H1 (cell line): ENCODE measurements around the gene DTX3. TPM values are rescaled to one million over a fixed set of nuclear protein-coding genes. Genes with fewer than 3 reads are reported as not detected.

ENCODE experiments used
- ASH2L ChIP-seq: fragments of 200-600, 300-600 bp; sonication (generic); IDR thresholded peaks from one replicate; pipeline ENCODE4 v1.7.1; 2017; ENCODE audit warnings: low read length
- CHD2 ChIP-seq: IDR thresholded peaks from 2 replicates; pipeline ENCODE4 v1.6.1; 2012; ENCODE audit warnings: low read length, improper control_type of control experiment
- EZH2 ChIP-seq: fragments of 200-600 bp; sonication (generic); IDR thresholded peaks from 2 replicates; pipeline ENCODE4 v1.7.1; 2012; ENCODE audit warnings: low read depth, mild to moderate bottlenecking, moderate library complexity, low read length, inconsistent platforms; ENCODE audit not compliant: severe bottlenecking
- GTF2F1 ChIP-seq: IDR thresholded peaks from 2 replicates; pipeline ENCODE4 v1.6.1; 2012; ENCODE audit warnings: low read depth, low read length, improper control_type of control experiment, borderline replicate concordance
- KDM4A ChIP-seq: IDR thresholded peaks from one replicate; pipeline ENCODE4 v1.7.1; 2012; ENCODE audit warnings: low read depth, mild to moderate bottlenecking, moderate library complexity, low read length, inconsistent platforms; ENCODE audit not compliant: severe bottlenecking
- MAX ChIP-seq: IDR thresholded peaks from 2 replicates; pipeline ENCODE4 v1.6.1; 2012; ENCODE audit warnings: inconsistent platforms
- NRF1 ChIP-seq: IDR thresholded peaks from 2 replicates; pipeline ENCODE4 v1.6.1; 2011; ENCODE audit warnings: mild to moderate bottlenecking, low read depth, low read length, improper control_type of control experiment
- PHF8 ChIP-seq: fragments of 200-600 bp; sonication (generic); conservative IDR thresholded peaks from 2 replicates; pipeline ENCODE4 v1.7.1; 2012; ENCODE audit warnings: low read depth, mild to moderate bottlenecking, inconsistent platforms, low read length, moderate library complexity
- POLR2A ChIP-seq, 2 experiments: IDR thresholded peaks; 1 replicate in 1 of 2; 2 replicates in 1 of 2; pipeline ENCODE4 v1.6.1; 2011; ENCODE audit warnings: low read depth in 2 of 2, low read length in 2 of 2, mild to moderate bottlenecking in 2 of 2; ENCODE audit errors: control extremely low read depth in 1 of 2
- RAD21 ChIP-seq, 2 experiments: IDR thresholded peaks in 1 of 2; conservative IDR thresholded peaks in 1 of 2; 2 replicates each; pipeline ENCODE4 v1.6.1; 2011; ENCODE audit warnings: low read depth in 2 of 2, low read length in 2 of 2, improper control_type of control experiment in 1 of 2, inconsistent platforms in 1 of 2, mild to moderate bottlenecking in 1 of 2, moderate library complexity in 1 of 2
- RBBP5 ChIP-seq: IDR thresholded peaks from 2 replicates; pipeline ENCODE4 v1.7.1; 2012; ENCODE audit warnings: low read depth, mild to moderate bottlenecking, inconsistent platforms, low read length, moderate library complexity, borderline replicate concordance
- RFX5 ChIP-seq: IDR thresholded peaks from 2 replicates; pipeline ENCODE4 v1.6.1; 2011; ENCODE audit warnings: low read depth, low read length, improper control_type of control experiment, borderline replicate concordance
- SIN3A ChIP-seq, 2 experiments: IDR thresholded peaks in 1 of 2; conservative IDR thresholded peaks in 1 of 2; 2 replicates each; pipeline ENCODE4 v1.6.1; 2011 to 2012; ENCODE audit warnings: low read length in 2 of 2, improper control_type of control experiment in 1 of 2, low read depth in 1 of 2, mild to moderate bottlenecking in 1 of 2
- SP1 ChIP-seq: IDR thresholded peaks from 2 replicates; pipeline ENCODE4 v1.6.1; 2011; ENCODE audit warnings: low read depth, low read length
- SP2 ChIP-seq: IDR thresholded peaks from 2 replicates; pipeline ENCODE4 v1.6.1; 2012; ENCODE audit warnings: mild to moderate bottlenecking, low read length, inconsistent platforms
- SP4 ChIP-seq: IDR thresholded peaks from 2 replicates; pipeline ENCODE4 v1.6.1; 2012; ENCODE audit warnings: low read length, inconsistent platforms
- SRF ChIP-seq: IDR thresholded peaks from 2 replicates; pipeline ENCODE4 v1.6.1; 2011; ENCODE audit warnings: mild to moderate bottlenecking, low read depth, low read length, moderate library complexity
- TAF1 ChIP-seq: IDR thresholded peaks from 2 replicates; pipeline ENCODE4 v1.6.1; 2011; ENCODE audit warnings: mild to moderate bottlenecking, low read depth, low read length
- TCF12 ChIP-seq: IDR thresholded peaks from 2 replicates; pipeline ENCODE4 v1.6.1; 2011; ENCODE audit warnings: low read depth, mild to moderate bottlenecking, low read length
- YY1 ChIP-seq: IDR thresholded peaks from 2 replicates; pipeline ENCODE4 v1.6.1; 2011; ENCODE audit warnings: low read depth, mild to moderate bottlenecking, low read length
- polyA plus RNA-seq, 7 experiments: library from polyadenylated mRNA; depleted of rRNA in 3 of 7; stranded (reverse) in 5 of 7; unstranded in 2 of 7; fragments of >200 nt in 5 of 7; fragments of 200-250 nt in 2 of 7; gene quantifications; 1 replicate in 5 of 7; 2 replicates in 1 of 7; 4 replicates in 1 of 7; pipeline versions ENCODE4 v1.2.1 to v1.2.3, GENCODE V29; 2011 to 2013; ENCODE audit warnings: missing spikeins in 2 of 7, mixed read lengths in 2 of 7
- total RNA-seq: library from RNA; stranded (reverse); fragmentation: NEBNext Ultra II Directional; extraction: Animal tissue kit (Norgen Biotek cat#: 25700); gene quantifications from 2 replicates; pipeline ENCODE4 v1.2.1, GENCODE V29; 2021
- TF ChIP-seq, protein P1 (sequence below): IDR thresholded peaks from 2 replicates; pipeline ENCODE4 v1.6.1; 2012; ENCODE audit warnings: inconsistent platforms
- TF ChIP-seq, protein P2 (sequence below): IDR thresholded peaks from 2 replicates; pipeline ENCODE4 v1.6.1; 2012; ENCODE audit warnings: low read length, inconsistent platforms

The DTX3 gene
- total and polyA plus RNA-seq, 2 of the 8 experiments (the other 6 are each of a cell fraction or from before 2014, with no cell fraction given), result 41.8 to 92.5 TPM

- TF ChIP-seq YY1 (no peak), SP2 (no peak), GTF2F1 (no peak), RFX5 (no peak), TAF1 (no peak), ASH2L (peak; percentile 58), CHD2 (no peak), SIN3A (conservative IDR thresholded peaks at IDR 0.05 in 1 of 2, IDR thresholded peaks at IDR 0.05 in 1 of 2; ENCODE audit: low read depth in 1 of 2, low read length in 2 of 2) (0 out of 4 replicates have a peak, but pooled peaks have one; percentile 25 to 37), POLR2A (IDR thresholded peaks at IDR 0.05; ENCODE audit: control extremely low read depth in 1 of 2, low read depth in 2 of 2, low read length in 2 of 2) (no peak), RAD21 (IDR thresholded peaks at IDR 0.05 in 1 of 2, conservative IDR thresholded peaks at IDR 0.05 in 1 of 2; ENCODE audit: low read depth in 2 of 2, low read length in 2 of 2) (peak; percentile 44 to 58; a peak in 3 of 4 replicates), RBBP5 (no peak), MAX (peak; percentile 90), PHF8 (no peak), TCF12 (no peak), NRF1 (no peak), EZH2 (no peak), SP1 (no peak), SRF (no peak), KDM4A (peak; percentile 17), SP4 (0 out of 2 replicates have a peak, but pooled peaks have one; percentile 20)
- TF ChIP-seq, protein P1, sequence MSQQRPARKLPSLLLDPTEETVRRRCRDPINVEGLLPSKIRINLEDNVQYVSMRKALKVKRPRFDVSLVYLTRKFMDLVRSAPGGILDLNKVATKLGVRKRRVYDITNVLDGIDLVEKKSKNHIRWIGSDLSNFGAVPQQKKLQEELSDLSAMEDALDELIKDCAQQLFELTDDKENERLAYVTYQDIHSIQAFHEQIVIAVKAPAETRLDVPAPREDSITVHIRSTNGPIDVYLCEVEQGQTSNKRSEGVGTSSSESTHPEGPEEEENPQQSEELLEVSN, result peak; percentile 96
- TF ChIP-seq, protein P2, sequence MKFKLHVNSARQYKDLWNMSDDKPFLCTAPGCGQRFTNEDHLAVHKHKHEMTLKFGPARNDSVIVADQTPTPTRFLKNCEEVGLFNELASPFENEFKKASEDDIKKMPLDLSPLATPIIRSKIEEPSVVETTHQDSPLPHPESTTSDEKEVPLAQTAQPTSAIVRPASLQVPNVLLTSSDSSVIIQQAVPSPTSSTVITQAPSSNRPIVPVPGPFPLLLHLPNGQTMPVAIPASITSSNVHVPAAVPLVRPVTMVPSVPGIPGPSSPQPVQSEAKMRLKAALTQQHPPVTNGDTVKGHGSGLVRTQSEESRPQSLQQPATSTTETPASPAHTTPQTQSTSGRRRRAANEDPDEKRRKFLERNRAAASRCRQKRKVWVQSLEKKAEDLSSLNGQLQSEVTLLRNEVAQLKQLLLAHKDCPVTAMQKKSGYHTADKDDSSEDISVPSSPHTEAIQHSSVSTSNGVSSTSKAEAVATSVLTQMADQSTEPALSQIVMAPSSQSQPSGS, result peak; percentile 46; the same call in 1 of the 2 replicates
These were observed 28.6 kb downstream of the DTX3 start, which contains the start of gene B4GALNT1 (continued) for GRCh38 chr12:57632958-57633840.
